ENCODE data around the gene CCDC191. TPM values are rescaled to one million over a fixed set of nuclear protein-coding genes. Genes with fewer than 3 reads are reported as not detected.

CCDC191 gene
- polyA plus RNA-seq, 4 donors: 0.54 to 8.8 (median 1.7) TPM

DNA sequence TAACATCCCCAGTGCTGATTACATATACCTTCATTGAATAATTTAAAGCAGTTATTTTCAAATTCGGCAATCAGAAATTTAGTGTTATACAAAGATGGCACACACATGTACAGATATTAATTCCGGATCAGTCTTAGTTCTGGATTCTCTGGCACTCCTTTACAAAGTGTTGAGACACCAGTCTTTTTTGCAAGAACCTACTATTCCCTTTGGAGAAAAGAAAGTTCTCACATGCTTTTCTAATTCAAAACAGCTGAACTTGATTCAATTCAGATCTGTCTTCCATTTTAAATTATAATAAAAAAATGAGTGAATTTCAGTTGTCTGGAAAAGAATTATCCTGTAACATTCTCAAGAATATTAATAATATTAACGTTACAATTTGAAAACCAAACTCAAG is 20.4 kb downstream of the CCDC191 start:
- H3K9me3 ChIP-seq (ENCODE audit: control insufficient read depth in 2 of 2, insufficient read depth in 1 of 2, low read depth in 1 of 2, low read length in 1 of 2): no peaks in the 10 kb centered on the region
- no peaks in the 10 kb centered on the region for H3K4me1 ChIP-seq (ENCODE audit: control insufficient read depth in 3 of 3, insufficient read depth in 2 of 3, low read depth in 1 of 3, low read length in 2 of 3)
- WGBS, 3 donors: 93 to 95% (median 95%) methylated on average over 3 of the region's 3 CpGs
- H3K4me3 ChIP-seq (ENCODE audit: low read depth in 1 of 3, low read length in 3 of 3): no peak overlapping the region
- no peak for DNase-seq
- H3K27ac ChIP-seq (ENCODE audit: low read depth in 1 of 3, low read length in 2 of 3): no peak overlapping the region
- peaks cover 0 to 4% (median 0%) of the 10 kb centered on the region in 3 donors for H3K36me3 ChIP-seq (ENCODE audit: control insufficient read depth in 3 of 3, insufficient read depth in 2 of 3, low read depth in 1 of 3, low read length in 3 of 3)
- FAIRE-seq: no peak
- H3K27me3 ChIP-seq (ENCODE audit: control insufficient read depth in 3 of 3, insufficient read depth in 3 of 3, low read length in 3 of 3): no peaks in the 10 kb centered on the region

DNA sequence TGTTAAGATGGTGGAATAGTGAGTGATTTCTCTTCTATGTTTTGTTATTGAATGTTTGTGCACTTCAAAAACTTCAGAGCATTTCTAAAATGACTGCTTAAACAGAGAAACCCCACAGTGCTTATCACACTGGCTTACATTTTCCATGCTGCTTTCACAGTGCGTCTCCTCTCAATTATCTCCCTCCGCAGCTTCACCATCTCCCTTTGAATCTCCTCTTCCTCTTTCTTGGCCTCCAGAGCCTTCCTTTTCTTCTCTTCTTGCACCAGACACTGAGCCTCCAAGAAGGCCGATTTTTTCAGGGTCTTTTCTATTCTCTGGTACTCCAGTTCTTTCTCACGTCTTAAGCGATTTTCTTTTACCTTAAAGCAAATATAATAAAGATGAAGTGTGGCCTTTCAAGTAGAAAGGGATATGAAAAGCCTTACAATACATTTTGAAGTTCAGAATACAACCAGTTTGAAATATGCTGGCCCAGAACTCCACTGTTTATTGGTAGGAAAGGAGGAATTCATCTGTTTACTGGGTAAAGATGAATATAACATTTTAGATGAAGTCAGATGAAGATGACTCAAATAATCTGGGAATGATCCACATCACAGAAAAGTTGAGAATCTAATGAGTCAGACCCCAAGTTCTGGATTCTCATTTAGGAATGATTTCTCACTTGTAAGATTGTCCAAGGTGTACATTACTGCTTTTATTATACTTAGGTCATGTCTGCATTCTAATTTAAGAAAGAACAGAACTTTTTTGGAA is 21.4 kb downstream of the CCDC191 start:
- H3K4me1 ChIP-seq (ENCODE audit: control insufficient read depth in 3 of 3, insufficient read depth in 2 of 3, low read depth in 1 of 3, low read length in 2 of 3): no peaks in the 10 kb centered on the region
- H3K27me3 ChIP-seq (ENCODE audit: control insufficient read depth in 3 of 3, insufficient read depth in 3 of 3, low read length in 3 of 3): no peaks in the 10 kb centered on the region
- H3K9me3 ChIP-seq (ENCODE audit: control insufficient read depth in 2 of 2, insufficient read depth in 1 of 2, low read depth in 1 of 2, low read length in 1 of 2): no peaks in the 10 kb centered on the region
- peaks cover 0 to 4% (median 0%) of the 10 kb centered on the region in 3 donors for H3K36me3 ChIP-seq (ENCODE audit: control insufficient read depth in 3 of 3, insufficient read depth in 2 of 3, low read depth in 1 of 3, low read length in 3 of 3)
- DNase-seq: no peak
- WGBS, 3 donors: 91 to 93% (median 92%) methylated on average over 5 of the region's 5 CpGs
- H3K27ac ChIP-seq (ENCODE audit: low read depth in 1 of 3, low read length in 2 of 3): no peak overlapping the region
- FAIRE-seq: no peak
- H3K4me3 ChIP-seq (ENCODE audit: low read depth in 1 of 3, low read length in 3 of 3): no peak overlapping the region

DNA sequence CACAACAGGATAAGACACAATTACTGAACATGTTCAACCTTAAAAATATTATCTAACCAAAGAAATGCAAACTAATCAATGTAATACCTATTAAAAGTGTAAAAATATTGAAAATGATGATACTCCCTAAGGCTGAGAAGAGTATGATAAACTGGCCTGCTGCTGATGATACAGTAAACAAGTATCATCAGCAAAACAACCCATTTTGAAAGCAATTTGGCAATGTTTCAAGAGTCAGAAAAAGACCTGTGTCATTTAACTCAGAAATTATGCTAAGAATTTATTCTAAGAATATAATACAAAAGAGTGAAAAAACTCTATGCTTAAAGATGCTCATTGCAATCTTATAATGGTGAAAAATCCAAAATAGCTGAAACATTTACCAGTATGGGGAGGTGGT is 22.1 kb downstream of the CCDC191 start:
- DNase-seq (no peak), FAIRE-seq (no peak)
- no peaks in the 10 kb centered on the region for H3K9me3 ChIP-seq (ENCODE audit: control insufficient read depth in 2 of 2, insufficient read depth in 1 of 2, low read depth in 1 of 2, low read length in 1 of 2)
- no peak overlapping the region for H3K4me3 ChIP-seq (ENCODE audit: low read depth in 1 of 3, low read length in 3 of 3)
- no peaks in the 10 kb centered on the region for H3K4me1 ChIP-seq (ENCODE audit: control insufficient read depth in 3 of 3, insufficient read depth in 2 of 3, low read depth in 1 of 3, low read length in 2 of 3)
- H3K27me3 ChIP-seq (ENCODE audit: control insufficient read depth in 3 of 3, insufficient read depth in 3 of 3, low read length in 3 of 3): no peaks in the 10 kb centered on the region
- no peak overlapping the region for H3K27ac ChIP-seq (ENCODE audit: low read depth in 1 of 3, low read length in 2 of 3)
- peaks cover 0 to 2% (median 0%) of the 10 kb centered on the region in 3 donors for H3K36me3 ChIP-seq (ENCODE audit: control insufficient read depth in 3 of 3, insufficient read depth in 2 of 3, low read depth in 1 of 3, low read length in 3 of 3)

DNA sequence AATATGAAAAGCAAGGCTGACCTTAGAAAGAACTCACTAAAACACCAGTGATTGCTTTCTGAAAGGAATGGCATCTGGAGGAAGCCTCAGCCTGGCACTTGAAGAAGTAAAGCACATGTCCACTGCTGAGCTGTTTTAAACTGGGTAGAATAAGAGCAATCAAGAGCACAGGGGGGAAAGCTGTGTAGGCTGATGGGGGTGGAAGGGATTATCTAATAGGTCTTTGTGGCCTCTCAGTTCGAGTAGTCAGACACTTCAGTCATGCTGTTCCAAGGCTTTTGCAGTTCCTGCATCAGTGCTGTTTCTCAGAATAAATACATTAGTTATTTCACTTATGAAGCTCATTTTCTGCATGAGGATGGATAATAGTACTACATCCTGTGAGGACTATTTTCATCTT is 22.6 kb downstream of the CCDC191 start:
- Histone ChIP-seq H3K27me3 (ENCODE audit: control insufficient read depth in 3 of 3, insufficient read depth in 3 of 3, low read length in 3 of 3) (no peaks in the 10 kb centered on the region), H3K36me3 (ENCODE audit: control insufficient read depth in 3 of 3, insufficient read depth in 2 of 3, low read depth in 1 of 3, low read length in 3 of 3) (no peaks in the 10 kb centered on the region), H3K4me3 (ENCODE audit: low read depth in 1 of 3, low read length in 3 of 3) (no peak overlapping the region), H3K27ac (ENCODE audit: low read depth in 1 of 3, low read length in 2 of 3) (no peak overlapping the region), H3K9me3 (ENCODE audit: control insufficient read depth in 2 of 2, insufficient read depth in 1 of 2, low read depth in 1 of 2, low read length in 1 of 2) (no peaks in the 10 kb centered on the region), H3K4me1 (ENCODE audit: control insufficient read depth in 3 of 3, insufficient read depth in 2 of 3, low read depth in 1 of 3, low read length in 2 of 3) (no peaks in the 10 kb centered on the region)
- 65 to 81% (median 76%) methylated on average over 1 of the region's 1 CpG for WGBS, 3 donors
- FAIRE-seq (no peak), DNase-seq (no peak)

DNA sequence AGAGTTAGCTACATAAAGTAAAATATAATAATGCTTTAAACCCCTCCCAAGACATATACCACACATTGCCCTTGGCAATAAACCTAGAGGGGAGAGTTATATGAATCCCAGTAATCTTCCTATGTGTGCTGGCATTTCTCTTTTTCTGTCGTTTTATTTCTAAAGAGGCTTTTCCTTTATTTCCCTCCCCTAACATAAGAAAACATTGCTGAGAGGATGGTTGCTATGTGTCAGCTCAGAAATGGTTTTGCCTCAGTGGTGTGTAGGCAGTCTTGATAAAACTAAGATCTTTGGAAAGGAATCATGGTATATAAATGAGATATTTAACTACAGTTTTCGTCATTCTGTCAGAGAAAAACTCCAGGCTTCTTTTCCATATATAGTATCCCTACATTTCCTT is 30.0 kb downstream of the CCDC191 start:
- FAIRE-seq: no peak
- Histone ChIP-seq H3K27me3 (ENCODE audit: control insufficient read depth in 3 of 3, insufficient read depth in 3 of 3, low read length in 3 of 3) (no peaks in the 10 kb centered on the region), H3K9me3 (ENCODE audit: control insufficient read depth in 2 of 2, insufficient read depth in 1 of 2, low read depth in 1 of 2, low read length in 1 of 2) (no peaks in the 10 kb centered on the region), H3K36me3 (ENCODE audit: control insufficient read depth in 3 of 3, insufficient read depth in 2 of 3, low read depth in 1 of 3, low read length in 3 of 3) (no peaks in the 10 kb centered on the region), H3K4me1 (ENCODE audit: control insufficient read depth in 3 of 3, insufficient read depth in 2 of 3, low read depth in 1 of 3, low read length in 2 of 3) (no peaks in the 10 kb centered on the region), H3K4me3 (ENCODE audit: low read depth in 1 of 3, low read length in 3 of 3) (no peak overlapping the region), H3K27ac (ENCODE audit: low read depth in 1 of 3, low read length in 2 of 3) (no peak overlapping the region)
- no peak for DNase-seq
- WGBS, 3 donors: 80 to 89% (median 83%) methylated on average over 2 of the region's 2 CpGs

DNA sequence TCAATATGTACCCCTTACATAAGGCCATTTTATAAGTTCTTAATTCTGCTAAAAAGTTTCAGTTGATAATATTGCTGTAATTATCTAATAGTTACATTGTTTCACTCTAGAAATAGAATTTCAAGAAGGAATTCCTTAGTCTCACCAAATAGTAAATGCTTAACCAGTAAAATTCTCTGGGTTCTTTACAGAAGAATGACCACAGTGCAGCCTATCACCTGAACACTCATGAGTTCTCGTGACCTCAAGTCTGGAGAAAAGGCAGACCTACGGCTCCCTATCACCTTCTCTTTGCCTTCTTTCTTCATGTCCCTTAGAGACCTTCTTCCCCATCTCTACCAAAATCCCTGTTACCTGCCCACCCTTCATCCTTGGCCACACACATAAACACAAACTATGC is 30.9 kb downstream of the CCDC191 start:
- WGBS, 3 donors: 94 to 95% (median 95%) methylated on average over 2 of the region's 2 CpGs

DNA sequence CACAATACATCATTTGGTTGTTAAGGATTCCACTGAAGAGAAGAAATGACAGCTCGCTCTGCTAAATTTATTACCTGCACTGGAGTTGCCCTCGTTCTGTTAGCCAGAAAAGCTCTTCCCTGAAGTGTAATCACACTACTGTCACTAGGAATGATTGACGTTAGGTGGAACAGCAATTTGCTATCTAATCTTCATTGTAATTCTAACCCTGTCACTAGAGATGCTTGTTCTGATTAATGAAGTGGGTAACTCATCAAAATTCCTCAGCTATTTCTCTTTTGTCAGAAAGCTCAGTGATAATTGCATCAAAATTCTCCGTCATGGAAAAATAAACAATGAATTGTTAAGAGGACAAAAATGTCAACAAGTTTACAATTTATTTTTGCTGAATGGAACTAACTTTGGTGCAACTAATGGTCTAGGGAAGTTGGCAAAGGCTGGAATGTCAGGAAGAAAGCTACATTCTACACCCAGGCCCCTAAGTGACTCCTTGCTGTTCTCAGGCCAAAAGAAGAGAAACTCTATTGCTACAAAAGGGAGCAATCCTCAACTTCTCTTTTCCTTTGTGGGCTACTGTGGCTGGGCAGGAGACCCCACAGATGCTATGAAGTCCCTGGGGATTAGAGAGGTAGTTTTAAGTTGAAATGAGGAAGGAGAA is 34.1 kb downstream of the CCDC191 start:
- WGBS, 3 donors: 78 to 87% (median 79%) methylated on average over 4 of the region's 4 CpGs
- Histone ChIP-seq H3K27ac (ENCODE audit: low read depth in 1 of 3, low read length in 2 of 3) (no peak overlapping the region), H3K4me1 (ENCODE audit: control insufficient read depth in 3 of 3, insufficient read depth in 2 of 3, low read depth in 1 of 3, low read length in 2 of 3) (no peaks in the 10 kb centered on the region), H3K4me3 (ENCODE audit: low read depth in 1 of 3, low read length in 3 of 3) (no peak overlapping the region), H3K27me3 (ENCODE audit: control insufficient read depth in 3 of 3, insufficient read depth in 3 of 3, low read length in 3 of 3) (no peaks in the 10 kb centered on the region), H3K9me3 (ENCODE audit: control insufficient read depth in 2 of 2, insufficient read depth in 1 of 2, low read depth in 1 of 2, low read length in 1 of 2) (no peaks in the 10 kb centered on the region), H3K36me3 (ENCODE audit: control insufficient read depth in 3 of 3, insufficient read depth in 2 of 3, low read depth in 1 of 3, low read length in 3 of 3) (no peaks in the 10 kb centered on the region)
- FAIRE-seq (no peak), DNase-seq (no peak)

More for the DNA sequence above, 30.9 kb downstream of the CCDC191 start:
- FAIRE-seq: no peak
- H3K27ac ChIP-seq (ENCODE audit: low read depth in 1 of 3, low read length in 2 of 3): no peak overlapping the region
- no peaks in the 10 kb centered on the region for H3K4me1 ChIP-seq (ENCODE audit: control insufficient read depth in 3 of 3, insufficient read depth in 2 of 3, low read depth in 1 of 3, low read length in 2 of 3)
- no peaks in the 10 kb centered on the region for H3K9me3 ChIP-seq (ENCODE audit: control insufficient read depth in 2 of 2, insufficient read depth in 1 of 2, low read depth in 1 of 2, low read length in 1 of 2)
- DNase-seq: no peak
- H3K4me3 ChIP-seq (ENCODE audit: low read depth in 1 of 3, low read length in 3 of 3): no peak overlapping the region
- H3K27me3 ChIP-seq (ENCODE audit: control insufficient read depth in 3 of 3, insufficient read depth in 3 of 3, low read length in 3 of 3): no peaks in the 10 kb centered on the region
- H3K36me3 ChIP-seq (ENCODE audit: control insufficient read depth in 3 of 3, insufficient read depth in 2 of 3, low read depth in 1 of 3, low read length in 3 of 3): no peaks in the 10 kb centered on the region

DNA sequence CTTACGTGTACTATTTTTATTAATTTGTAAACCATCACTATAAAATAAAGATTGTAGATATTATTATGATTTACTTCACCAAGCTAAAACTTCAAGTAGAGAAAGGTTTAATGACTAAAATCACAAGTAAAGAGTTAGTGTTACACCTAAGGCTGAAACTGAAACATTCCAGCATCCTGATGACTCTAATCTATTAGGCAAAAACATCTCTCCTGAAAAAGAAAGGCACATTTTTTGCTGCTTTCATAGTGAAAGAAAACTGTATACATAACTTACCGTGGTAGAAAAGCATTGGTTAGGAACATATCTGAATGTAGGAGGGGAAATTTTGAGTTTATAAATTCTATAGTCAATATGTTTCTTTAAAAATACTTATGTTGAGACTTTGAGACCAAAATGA is 35.4 kb downstream of the CCDC191 start:
- H3K4me3 ChIP-seq (ENCODE audit: low read depth in 1 of 3, low read length in 3 of 3): no peak overlapping the region
- H3K27me3 ChIP-seq (ENCODE audit: control insufficient read depth in 3 of 3, insufficient read depth in 3 of 3, low read length in 3 of 3): no peaks in the 10 kb centered on the region
- no peaks in the 10 kb centered on the region for H3K36me3 ChIP-seq (ENCODE audit: control insufficient read depth in 3 of 3, insufficient read depth in 2 of 3, low read depth in 1 of 3, low read length in 3 of 3)
- DNase-seq (no peak), FAIRE-seq (no peak)
- no peaks in the 10 kb centered on the region for H3K4me1 ChIP-seq (ENCODE audit: control insufficient read depth in 3 of 3, insufficient read depth in 2 of 3, low read depth in 1 of 3, low read length in 2 of 3)
- 75 to 84% (median 78%) methylated on average over 2 of the region's 2 CpGs for WGBS, 3 donors
- no peak overlapping the region for H3K27ac ChIP-seq (ENCODE audit: low read depth in 1 of 3, low read length in 2 of 3)
- H3K9me3 ChIP-seq (ENCODE audit: control insufficient read depth in 2 of 2, insufficient read depth in 1 of 2, low read depth in 1 of 2, low read length in 1 of 2): no peaks in the 10 kb centered on the region

Data from small intestine (tissue), 7 donors.